ENCODE measurements around the gene URI1. TPM values are rescaled to one million over a fixed set of nuclear protein-coding genes. Genes with fewer than 3 reads are reported as not detected.
A peak's percentile ranks its signal among the peaks of the same experiment; 100 is the strongest.
"Not testable (repeated sequence)": the region's sequence is repeated elsewhere in the genome, so short reads cannot be mapped to it uniquely, and the experiment has no call there.

The URI1 gene
- total RNA-seq, 1 donor from 2014 or later = 45.1 TPM

DNA sequence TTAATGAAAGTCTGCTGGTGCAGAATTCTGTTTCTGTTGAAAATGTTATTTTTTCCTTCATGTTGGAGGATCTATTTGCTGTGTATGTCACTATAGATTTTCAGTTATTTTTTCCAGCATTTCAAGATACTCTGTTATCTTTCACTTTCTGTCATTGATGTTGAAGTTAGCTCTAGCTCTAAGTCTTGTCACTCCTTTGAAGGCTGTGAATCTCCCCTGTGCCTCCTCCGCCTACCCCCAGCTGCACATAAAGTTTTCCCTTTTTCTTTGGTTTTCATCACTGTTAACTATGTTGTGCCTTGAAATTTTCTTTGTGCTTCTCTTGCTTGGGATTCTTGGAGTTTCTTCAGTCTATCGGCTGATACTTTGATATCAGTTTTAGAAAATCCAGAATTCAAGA is 20.8 kb downstream of the URI1 start:
- intact Hi-C loops (cut with DNase I) = no loop called here
- Histone ChIP-seq H3K27me3 (no peaks in the 10 kb centered on the region), H3K4me1 (peaks cover 44% of the 10 kb centered on the region), H3K4me3 (no peak overlapping the region), H3K27ac (no peak overlapping the region), H3K36me3 (no peaks in the 10 kb centered on the region), H3K9me3 (no peaks in the 10 kb centered on the region)
- DNase-seq (no peak), ATAC-seq (no peak)
- no peak for TF ChIP-seq CTCF (IDR thresholded peaks at IDR 0.05)

DNA sequence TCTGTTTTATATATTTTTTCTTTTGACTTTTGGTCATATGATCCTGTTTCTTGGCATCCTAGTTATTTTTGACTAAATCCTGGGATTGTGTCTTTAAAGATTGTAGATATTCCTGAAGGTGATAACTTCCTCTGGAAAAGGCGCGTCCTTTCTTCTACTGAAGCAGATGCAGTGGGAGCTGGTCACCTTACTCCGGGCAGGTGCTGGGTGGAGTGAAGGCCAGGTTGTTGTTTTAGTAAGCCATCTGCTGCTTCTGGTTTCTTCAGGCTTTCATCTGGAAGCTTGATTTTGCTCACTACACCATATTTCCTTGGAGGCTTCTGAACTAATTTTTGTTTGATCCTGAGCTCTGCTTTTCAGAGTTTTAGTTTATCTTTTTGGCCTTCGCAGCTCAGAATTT is 21.5 kb downstream of the URI1 start:
- intact Hi-C loops (cut with DNase I) = no loop called here
- H3K27ac ChIP-seq = no peak overlapping the region
- ATAC-seq (no peak), DNase-seq (no peak)
- H3K36me3 ChIP-seq = no peaks in the 10 kb centered on the region
- H3K4me3 ChIP-seq = no peak overlapping the region
- peaks cover 48% of the 10 kb centered on the region for H3K4me1 ChIP-seq
- no peak for TF ChIP-seq CTCF (IDR thresholded peaks at IDR 0.05)
- H3K27me3 ChIP-seq = no peaks in the 10 kb centered on the region
- no peaks in the 10 kb centered on the region for H3K9me3 ChIP-seq

DNA sequence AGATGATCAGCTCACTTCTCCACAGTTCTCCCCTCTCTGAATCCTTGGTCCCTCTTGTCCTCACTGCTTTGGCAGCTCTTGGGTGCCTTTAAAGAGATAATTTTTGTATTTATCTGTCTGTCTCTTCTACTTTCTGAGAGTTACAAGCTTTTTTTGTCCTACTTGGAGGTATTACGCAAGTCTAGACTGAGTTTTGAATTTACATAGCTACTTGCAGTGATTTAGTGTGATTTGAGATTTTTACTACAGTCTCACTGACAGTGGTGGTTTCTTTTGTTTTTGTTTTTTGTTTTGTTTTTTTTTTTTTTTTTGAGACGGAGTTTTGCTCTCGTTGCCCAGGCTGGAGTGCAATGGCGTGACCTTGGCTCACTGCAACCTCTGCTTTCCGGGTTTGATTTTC is 22.1 kb downstream of the URI1 start:
- no peak for ATAC-seq
- Histone ChIP-seq H3K9me3 (no peaks in the 10 kb centered on the region), H3K4me3 (no peak overlapping the region), H3K27me3 (no peaks in the 10 kb centered on the region), H3K27ac (no peak overlapping the region), H3K4me1 (peaks cover 48% of the 10 kb centered on the region), H3K36me3 (no peaks in the 10 kb centered on the region)
- DNase-seq = no peak
- intact Hi-C loops (cut with DNase I) = no loop called here
- no peak for TF ChIP-seq CTCF (IDR thresholded peaks at IDR 0.05)

DNA sequence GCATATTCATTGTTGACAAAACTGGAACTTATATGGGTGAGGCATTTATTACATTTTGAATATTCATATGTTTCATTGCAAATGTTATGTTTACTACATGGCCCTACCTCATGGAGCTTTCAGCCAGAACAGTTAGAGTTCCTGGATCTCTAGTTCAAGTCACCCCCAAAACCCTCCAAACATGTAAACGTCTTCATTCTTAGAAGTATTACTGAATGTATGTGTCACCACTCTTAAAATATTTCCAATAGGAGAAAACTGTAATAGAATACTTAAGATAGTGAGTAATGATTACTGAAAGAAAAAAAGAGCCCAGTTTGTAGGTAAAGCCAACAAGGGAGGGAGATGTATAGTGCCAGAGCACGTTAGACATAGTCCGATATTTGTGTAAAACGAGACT is 23.5 kb downstream of the URI1 start:
- ATAC-seq (no peak), DNase-seq (no peak)
- intact Hi-C loops (cut with DNase I) = no loop called here
- H3K4me3 ChIP-seq = no peak overlapping the region
- no peak for TF ChIP-seq CTCF (IDR thresholded peaks at IDR 0.05)
- peaks cover 48% of the 10 kb centered on the region for H3K4me1 ChIP-seq
- H3K9me3 ChIP-seq = no peaks in the 10 kb centered on the region
- no peaks in the 10 kb centered on the region for H3K36me3 ChIP-seq
- H3K27me3 ChIP-seq = no peaks in the 10 kb centered on the region
- H3K27ac ChIP-seq = no peak overlapping the region

DNA sequence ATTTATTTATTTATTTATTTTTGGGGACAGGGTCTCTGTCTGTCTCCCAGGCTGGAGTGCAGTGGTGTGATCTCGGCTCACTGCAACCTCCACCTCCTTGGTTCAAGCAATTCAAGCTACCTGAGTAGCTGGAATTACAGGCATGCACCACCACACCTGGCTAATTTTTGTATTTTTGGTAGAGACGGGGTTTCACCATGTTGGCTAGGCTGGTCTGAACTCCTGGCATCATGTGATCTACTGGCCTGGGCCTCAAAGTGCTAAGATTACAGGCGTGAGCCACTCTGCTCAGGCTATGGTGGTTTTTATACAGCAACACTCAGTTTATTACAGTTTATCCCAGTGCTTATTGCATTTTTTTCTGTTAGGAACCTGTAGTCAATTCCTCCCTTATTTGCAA is 24.1 kb downstream of the URI1 start:
- intact Hi-C loops (cut with DNase I) = not testable (repeated sequence)

DNA sequence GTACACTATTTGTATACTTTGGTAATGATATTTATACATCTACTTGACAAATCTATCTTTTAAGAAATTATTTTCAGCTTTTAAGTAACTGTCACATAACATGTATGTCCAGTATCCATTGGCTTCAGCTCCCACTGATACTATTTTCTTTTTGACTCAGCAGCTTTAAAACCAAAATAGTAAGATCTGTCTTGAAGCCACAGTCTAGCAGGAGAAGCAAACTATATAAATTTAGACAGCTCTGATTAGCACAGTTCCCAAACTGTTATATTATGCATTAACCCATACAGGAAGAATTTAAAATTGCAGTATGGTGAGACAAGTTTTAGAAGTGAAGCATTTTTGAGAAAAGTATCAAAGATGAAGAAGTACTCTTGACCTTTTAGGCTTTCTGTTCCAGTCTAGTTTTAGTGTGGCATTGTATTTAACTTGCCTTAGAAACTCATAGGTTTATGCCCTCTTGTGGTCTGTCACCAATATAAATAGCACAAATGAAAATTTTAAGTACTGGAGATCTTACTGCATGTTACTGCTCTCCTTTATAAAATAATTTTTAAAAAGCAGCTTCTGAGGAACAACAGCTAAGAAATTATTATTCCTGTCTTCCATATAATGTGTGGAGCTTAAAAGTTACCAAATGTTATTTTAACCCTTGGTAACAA is 24.7 kb downstream of the URI1 start:
- no peak overlapping the region for H3K27ac ChIP-seq
- peak; percentile 20 for TF ChIP-seq CTCF (IDR thresholded peaks at IDR 0.05)
- intact Hi-C loops (cut with DNase I) = no loop called here

More for the DNA sequence above, 24.1 kb downstream of the URI1 start:
- peak; percentile 30 for ATAC-seq
- not testable (repeated sequence) for DNase-seq, H3K36me3 ChIP-seq, H3K4me3 ChIP-seq, H3K9me3 ChIP-seq, H3K27ac ChIP-seq, H3K27me3 ChIP-seq
- peaks cover 48% of the 10 kb centered on the region for H3K4me1 ChIP-seq

More for the DNA sequence above, 24.7 kb downstream of the URI1 start:
- DNase-seq (no peak), ATAC-seq (no peak)
- Histone ChIP-seq H3K36me3 (no peaks in the 10 kb centered on the region), H3K4me3 (no peak overlapping the region), H3K27me3 (no peaks in the 10 kb centered on the region), H3K4me1 (peaks cover 48% of the 10 kb centered on the region), H3K9me3 (no peaks in the 10 kb centered on the region)
